ENCODE measurements around the gene RSF1.

RSF1 gene

GRCh38 chr11:77677138-77677537, 143.4 kb downstream of the RSF1 start:
- DNase-seq (ENCODE audit: insufficient read length, low spot score) (no peak), FAIRE-seq (no peak)
- TF ChIP-seq POLR2A (IDR thresholded peaks at IDR 0.05; ENCODE audit: low read depth, low read length), result no peak

- no peak for DNase-seq (ENCODE audit: insufficient read length, low spot score)
- FAIRE-seq, result no peak
- TF ChIP-seq POLR2AphosphoS5 (IDR thresholded peaks at IDR 0.05; ENCODE audit: low read depth, low read length), result no peak
- TF ChIP-seq SPI1 (IDR thresholded peaks at IDR 0.05; ENCODE audit: low read depth, low read length), result no peak
- TF ChIP-seq TAF1 (IDR thresholded peaks at IDR 0.05; ENCODE audit: low read depth, low read length), result no peak
- TF ChIP-seq POU2F2 (IDR thresholded peaks at IDR 0.05; ENCODE audit: low read depth, low read length), result no peak
- no peak for TF ChIP-seq PAX5 (IDR thresholded peaks at IDR 0.05; ENCODE audit: insufficient read depth, low read length, severe bottlenecking)
- TF ChIP-seq POLR2A (IDR thresholded peaks at IDR 0.05; ENCODE audit: low read depth, low read length), result no peak
Observed at GRCh38 chr11:77672264-77672663, 148.3 kb downstream of the RSF1 start.

- TF ChIP-seq PAX5 (IDR thresholded peaks at IDR 0.05; ENCODE audit: insufficient read depth, low read length, severe bottlenecking) (no peak), POLR2A (IDR thresholded peaks at IDR 0.05; ENCODE audit: low read depth, low read length) (no peak), POU2F2 (IDR thresholded peaks at IDR 0.05; ENCODE audit: low read depth, low read length) (no peak), TAF1 (IDR thresholded peaks at IDR 0.05; ENCODE audit: low read depth, low read length) (no peak), SPI1 (IDR thresholded peaks at IDR 0.05; ENCODE audit: low read depth, low read length) (no peak), POLR2AphosphoS5 (IDR thresholded peaks at IDR 0.05; ENCODE audit: low read depth, low read length) (no peak)
- no peak for DNase-seq (ENCODE audit: insufficient read length, low spot score)
- FAIRE-seq, result no peak
Observed at GRCh38 chr11:77669848-77670511, 150.5 kb downstream of the RSF1 start.

- DNase-seq (ENCODE audit: insufficient read length, low spot score), result no peak
- TF ChIP-seq SPI1 (IDR thresholded peaks at IDR 0.05; ENCODE audit: low read depth, low read length), result no peak
- no peak for TF ChIP-seq TAF1 (IDR thresholded peaks at IDR 0.05; ENCODE audit: low read depth, low read length)
- TF ChIP-seq POLR2AphosphoS5 (IDR thresholded peaks at IDR 0.05; ENCODE audit: low read depth, low read length), result no peak
- no peak for TF ChIP-seq POU2F2 (IDR thresholded peaks at IDR 0.05; ENCODE audit: low read depth, low read length)
- no peak for TF ChIP-seq POLR2A (IDR thresholded peaks at IDR 0.05; ENCODE audit: low read depth, low read length)
- no peak for TF ChIP-seq PAX5 (IDR thresholded peaks at IDR 0.05; ENCODE audit: insufficient read depth, low read length, severe bottlenecking)
- FAIRE-seq, result no peak
Observed at GRCh38 chr11:77668760-77669159, 151.8 kb downstream of the RSF1 start.

GRCh38 chr11:77665240-77665965, 155.1 kb downstream of the RSF1 start:
- no peak for DNase-seq (ENCODE audit: insufficient read length, low spot score)
- TF ChIP-seq PAX5 (IDR thresholded peaks at IDR 0.05; ENCODE audit: insufficient read depth, low read length, severe bottlenecking) (no peak), TAF1 (IDR thresholded peaks at IDR 0.05; ENCODE audit: low read depth, low read length) (no peak), SPI1 (IDR thresholded peaks at IDR 0.05; ENCODE audit: low read depth, low read length) (no peak), POLR2AphosphoS5 (IDR thresholded peaks at IDR 0.05; ENCODE audit: low read depth, low read length) (no peak), POLR2A (IDR thresholded peaks at IDR 0.05; ENCODE audit: low read depth, low read length) (no peak), POU2F2 (IDR thresholded peaks at IDR 0.05; ENCODE audit: low read depth, low read length) (no peak)
- no peak for FAIRE-seq

GRCh38 chr11:77661670-77662069, 158.9 kb downstream of the RSF1 start:
- FAIRE-seq (no peak), DNase-seq (ENCODE audit: insufficient read length, low spot score) (no peak)

GRCh38 chr11:77660947-77661346, 159.6 kb downstream of the RSF1 start:
- DNase-seq (ENCODE audit: insufficient read length, low spot score) (no peak), FAIRE-seq (peak; percentile 40)
- TF ChIP-seq PAX5 (IDR thresholded peaks at IDR 0.05; ENCODE audit: insufficient read depth, low read length, severe bottlenecking) (no peak), SPI1 (IDR thresholded peaks at IDR 0.05; ENCODE audit: low read depth, low read length) (peak; percentile 90)

More at GRCh38 chr11:77661670-77662069, 158.9 kb downstream of the RSF1 start:
- TF ChIP-seq POLR2AphosphoS5 (IDR thresholded peaks at IDR 0.05; ENCODE audit: low read depth, low read length) (no peak), POU2F2 (IDR thresholded peaks at IDR 0.05; ENCODE audit: low read depth, low read length) (no peak), PAX5 (IDR thresholded peaks at IDR 0.05; ENCODE audit: insufficient read depth, low read length, severe bottlenecking) (no peak)

- TF ChIP-seq PAX5 (IDR thresholded peaks at IDR 0.05; ENCODE audit: insufficient read depth, low read length, severe bottlenecking), result no peak
- TF ChIP-seq TAF1 (IDR thresholded peaks at IDR 0.05; ENCODE audit: low read depth, low read length), result no peak
- no peak for TF ChIP-seq POLR2A (IDR thresholded peaks at IDR 0.05; ENCODE audit: low read depth, low read length)
- no peak for TF ChIP-seq SPI1 (IDR thresholded peaks at IDR 0.05; ENCODE audit: low read depth, low read length)
- no peak for TF ChIP-seq POLR2AphosphoS5 (IDR thresholded peaks at IDR 0.05; ENCODE audit: low read depth, low read length)
- TF ChIP-seq POU2F2 (IDR thresholded peaks at IDR 0.05; ENCODE audit: low read depth, low read length), result no peak
- FAIRE-seq (no peak), DNase-seq (ENCODE audit: insufficient read length, low spot score) (no peak)
Observed at GRCh38 chr11:77658213-77659013, 162.1 kb downstream of the RSF1 start.

- FAIRE-seq, result no peak
- no peak for DNase-seq (ENCODE audit: insufficient read length, low spot score)
- no peak for TF ChIP-seq SPI1 (IDR thresholded peaks at IDR 0.05; ENCODE audit: low read depth, low read length)
- no peak for TF ChIP-seq POLR2A (IDR thresholded peaks at IDR 0.05; ENCODE audit: low read depth, low read length)
- TF ChIP-seq POLR2AphosphoS5 (IDR thresholded peaks at IDR 0.05; ENCODE audit: low read depth, low read length), result no peak
- TF ChIP-seq POU2F2 (IDR thresholded peaks at IDR 0.05; ENCODE audit: low read depth, low read length), result no peak
- TF ChIP-seq PAX5 (IDR thresholded peaks at IDR 0.05; ENCODE audit: insufficient read depth, low read length, severe bottlenecking), result no peak
- no peak for TF ChIP-seq TAF1 (IDR thresholded peaks at IDR 0.05; ENCODE audit: low read depth, low read length)
Observed at GRCh38 chr11:77656362-77656761, 164.2 kb downstream of the RSF1 start.

Measured in GM12891 (cell line).